ENCODE results near the gene RAPGEF6.

DNA sequence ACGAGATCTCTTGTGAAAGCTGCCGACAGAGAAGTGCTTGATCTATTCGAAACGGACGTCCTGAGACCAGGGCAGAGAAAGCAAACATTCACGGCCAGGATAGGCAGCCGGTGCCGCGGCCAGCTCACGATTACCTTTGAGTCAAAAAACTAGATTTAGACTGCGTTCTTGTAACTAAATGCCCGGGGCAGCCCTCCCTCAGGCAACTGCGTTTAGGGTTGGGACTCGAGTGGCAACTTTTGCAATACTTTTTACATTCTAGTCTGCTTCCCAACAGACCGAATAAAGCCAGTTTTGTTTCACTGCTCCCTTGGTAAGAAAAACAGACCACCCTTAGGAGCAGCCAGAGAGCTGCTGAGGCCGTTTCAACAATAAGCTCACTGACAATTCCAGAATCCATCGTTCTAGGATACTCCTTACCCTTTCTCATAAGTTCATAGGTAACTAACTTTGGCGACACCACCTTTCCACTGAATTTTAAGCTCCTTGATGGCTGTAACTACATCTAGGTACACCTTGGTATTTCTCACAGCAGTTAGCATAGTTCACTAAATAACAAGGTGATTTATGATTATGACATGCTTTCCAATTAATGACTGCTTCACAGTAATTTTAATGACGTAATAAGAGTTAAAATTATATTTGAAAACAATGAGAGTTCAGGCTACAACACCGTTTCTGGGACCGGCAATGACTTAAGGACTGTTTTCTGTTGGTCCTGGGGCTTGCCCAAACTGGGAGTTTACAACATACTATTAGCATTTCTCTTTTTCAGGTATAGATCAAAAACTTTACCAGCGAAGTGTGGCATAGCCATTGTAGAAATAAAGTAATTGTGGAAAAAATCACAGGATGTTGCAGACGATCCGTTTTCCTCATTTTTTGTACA, 899 bp upstream of the RAPGEF6 start:
- TF ChIP-seq CTCF (IDR thresholded peaks at IDR 0.05; ENCODE audit: low read depth, low read length, poor library complexity, severe bottlenecking) = no peak
- TF ChIP-seq EZH2phosphoT487 (IDR thresholded peaks at IDR 0.05; ENCODE audit: borderline replicate concordance, low read length) = no peak
